ENCODE measurements around the gene CLSTN3. TPM values are rescaled to one million over a fixed set of nuclear protein-coding genes. Genes with fewer than 3 reads are reported as not detected.

CLSTN3 gene
- total RNA-seq, result 10 to 100 TPM; 13.9 to 98.7 (median 24.4) TPM

- DNase-seq, result peak; percentile 76
- 0% methylated on average over 6 to 33 of the region's 40 CpGs for WGBS, 2 donors (ENCODE audit: low coverage in 1 of 2)
- Histone ChIP-seq H3K4me1 (peaks cover 10 to 28% (median 18%) of the 10 kb centered on the region in 4 donors), H3K27me3 (peaks cover 20% of the 10 kb centered on the region), H3K4me3 (peak within 1 kb of the TSS; percentile 40 to 62 (median 56)), H3K27ac (peak within 1 kb of the TSS; percentile 52 to 68 (median 64)), H3K9me3 (no peaks in the 10 kb centered on the region), H3K36me3 (no peaks in the 10 kb centered on the region)
- TF ChIP-seq CTCF (IDR thresholded peaks at IDR 0.05), result no peak
- TF ChIP-seq POLR2AphosphoS5 (IDR thresholded peaks at IDR 0.05), result peak; percentile 18 to 37 (median 25)
- in situ Hi-C loops (cut with MboI; ENCODE audit: low pct_ligation_motif_present in 1 of 4, low pct_unique_long_range_greater_than_20kb in 1 of 4, low sequenced_read_pairs in 3 of 4), result no loop called here
- intact Hi-C loops (cut with DNase I; ENCODE audit: low total_unique reads), result no loop called here
Observed at GRCh38 chr12:7129872-7130691, at the start of gene CLSTN3. CLSTN3 (plus strand) TSS chr12:7130371; CDS start chr12:7130649, 278 bp downstream.

- no peak overlapping the region for H3K4me3 ChIP-seq
- no peaks in the 10 kb centered on the region for H3K9me3 ChIP-seq
- peak overlapping the region; percentile 64 to 86 (median 78) for H3K27ac ChIP-seq
- H3K36me3 ChIP-seq, result no peaks in the 10 kb centered on the region
- WGBS, 2 donors (ENCODE audit: low coverage in 1 of 2), result 60 to 75% methylated on average over 1 to 14 of the region's 14 CpGs
- H3K4me1 ChIP-seq, result peaks cover 0 to 11% (median 6%) of the 10 kb centered on the region in 4 donors
- TF ChIP-seq POLR2AphosphoS5 (IDR thresholded peaks at IDR 0.05) (no peak), EP300 (IDR thresholded peaks at IDR 0.05; ENCODE audit: low read depth) (no peak), CTCF (IDR thresholded peaks at IDR 0.05) (no peak), POLR2A (IDR thresholded peaks at IDR 0.05) (no peak)
- intact Hi-C loops (cut with DNase I; ENCODE audit: low total_unique reads) (no loop called here), in situ Hi-C loops (cut with MboI; ENCODE audit: low pct_ligation_motif_present in 1 of 4, low pct_unique_long_range_greater_than_20kb in 1 of 4, low sequenced_read_pairs in 3 of 4) (no loop called here)
- H3K27me3 ChIP-seq, result no peaks in the 10 kb centered on the region
- DNase-seq, result no peak
Observed at GRCh38 chr12:7081037-7081436, 49.1 kb upstream of the CLSTN3 start.

GRCh38 chr12:7083125-7083524, 47.0 kb upstream of the CLSTN3 start:
- intact Hi-C loops (cut with DNase I; ENCODE audit: low total_unique reads), result no loop called here

More at GRCh38 chr12:7083125-7083524, 47.0 kb upstream of the CLSTN3 start:
- no peak for TF ChIP-seq POLR2A (IDR thresholded peaks at IDR 0.05)
- no peak for TF ChIP-seq EP300 (IDR thresholded peaks at IDR 0.05; ENCODE audit: low read depth)
- no peak for TF ChIP-seq CTCF (IDR thresholded peaks at IDR 0.05)
- TF ChIP-seq POLR2AphosphoS5 (IDR thresholded peaks at IDR 0.05), result no peak
- DNase-seq, result no peak
- Histone ChIP-seq H3K27me3 (no peaks in the 10 kb centered on the region), H3K9me3 (no peaks in the 10 kb centered on the region), H3K27ac (no peak overlapping the region), H3K4me3 (no peak overlapping the region), H3K36me3 (no peaks in the 10 kb centered on the region), H3K4me1 (peaks cover 0 to 11% (median 6%) of the 10 kb centered on the region in 4 donors)
- in situ Hi-C loops (cut with MboI; ENCODE audit: low pct_ligation_motif_present in 1 of 4, low pct_unique_long_range_greater_than_20kb in 1 of 4, low sequenced_read_pairs in 3 of 4), result no loop called here

Data from transverse colon (tissue), 4 donors.